Cardiac fibroblast (primary cell): ENCODE data around the gene OBSL1.
A peak's percentile ranks its signal among the peaks of the same experiment; 100 is the strongest.

Source experiments
- DNase-seq, 2 donors: peaks; one replicate each; pipeline versions ENCODE4 v3.0.0 to v3.0.0-alpha.2; 2010; ENCODE audit warnings: low read depth in 2 of 2
- H3K4me3 ChIP-seq, 2 donors: replicated peaks in 1 of 2; 1 replicate in 1 of 2; 2 replicates in 1 of 2; pipeline ENCODE4 v1.5.1; 2011; ENCODE audit warnings: low read depth in 2 of 2, low read length in 2 of 2, mild to moderate bottlenecking in 2 of 2, moderate library complexity in 1 of 2
- CTCF ChIP-seq: IDR thresholded peaks from one replicate; pipeline ENCODE4 v1.5.1; 2011; ENCODE audit warnings: low read depth, mild to moderate bottlenecking, low read length, inconsistent platforms

The OBSL1 gene

GRCh38 chr2:219597552-219598307 is 26.4 kb upstream of the OBSL1 start, which contains the start of gene STK11IP:
Gene STK11IP (plus strand): TSS chr2:219597857. CDS start chr2:219598120, 263 bp downstream.
- TF ChIP-seq CTCF, result no peak
- peak; percentile 98 for DNase-seq
- peak within 1 kb of the TSS; percentile 77 to 86 for H3K4me3 ChIP-seq

- no peak for TF ChIP-seq CTCF
- peak overlapping the region; percentile 77 to 86 for H3K4me3 ChIP-seq
- DNase-seq, result peak in 1 of 2 donors; percentile 43
These were observed 25.7 kb upstream of the OBSL1 start for GRCh38 chr2:219596954-219597551.

- no peak for TF ChIP-seq CTCF
- H3K4me3 ChIP-seq, result no peak overlapping the region
- peak in 1 of 2 donors; percentile 78 for DNase-seq
These were observed 23.9 kb upstream of the OBSL1 start for GRCh38 chr2:219595256-219595655.

GRCh38 chr2:219593154-219593553 is 21.8 kb upstream of the OBSL1 start:
- H3K4me3 ChIP-seq, result no peak overlapping the region
- no peak for TF ChIP-seq CTCF
- no peak for DNase-seq

- TF ChIP-seq CTCF, result no peak
- no peak for DNase-seq
These were observed 21.4 kb upstream of the OBSL1 start for GRCh38 chr2:219592736-219593135.

GRCh38 chr2:219591091-219591490 is 19.8 kb upstream of the OBSL1 start:
- no peak for TF ChIP-seq CTCF
- H3K4me3 ChIP-seq, result no peak overlapping the region
- DNase-seq, result no peak

More at GRCh38 chr2:219592736-219593135, 21.4 kb upstream of the OBSL1 start:
- no peak overlapping the region for H3K4me3 ChIP-seq
